Lower leg skin (tissue), 4 donors: ENCODE measurements around the gene HACD2. TPM values are rescaled to one million over a fixed set of nuclear protein-coding genes. Genes with fewer than 3 reads are reported as not detected.

Experiments
- DNase-seq, 2 donors: peaks; one replicate each; pipeline ENCODE4 v3.0.0-alpha.2; 2019; ENCODE audit warnings: low spot score in 2 of 2
- H3K4me3 ChIP-seq: fragments of 200-600 bp; sonication (generic); 2 replicates; pipeline ENCODE4 v1.5.1; 2017; ENCODE audit warnings: mild to moderate bottlenecking, low read depth; ENCODE audit not compliant: poor library complexity, severe bottlenecking
- CTCF ChIP-seq, 3 donors: fragments of 450-650 bp; IDR thresholded peaks; one replicate each; pipeline ENCODE4 v1.5.1; 2016; ENCODE audit warnings: antibody characterized with exemption in 3 of 3, mild to moderate bottlenecking in 3 of 3, moderate library complexity in 2 of 3
- POLR2A ChIP-seq, 2 donors: fragments of 450-650 bp; IDR thresholded peaks; one replicate each; pipeline ENCODE4 v1.6.1; 2016 to 2017; ENCODE audit warnings: antibody characterized with exemption in 2 of 2, mild to moderate bottlenecking in 1 of 2, moderate library complexity in 1 of 2
- WGBS, 2 donors: methylation state at CpG; one replicate each; pipeline ENCODE4 v1.1.5; 2018; 5-methylcytosine and 5-hydroxymethylcytosine counted together
- intact Hi-C: fragments of 100-400 bp; cut with DNase I; formaldehyde crosslinking; loops from one replicate; pipeline ENCODE4 v1.15.0; 2023; ENCODE audit warnings: low total_unique reads
- total RNA-seq, 4 donors: library from RNA; depleted of rRNA; stranded (reverse); fragments of >200 nt; gene quantifications; one replicate each; pipeline ENCODE4 v1.1.0, GENCODE V29; 2016

Gene HACD2
- total RNA-seq, 4 donors from 2014 or later: 29.3 to 56.4 (median 40.2) TPM

GRCh38 chr3:123464211-123464610 lies 120.6 kb downstream of the HACD2 start:
- no peak overlapping the region for H3K4me3 ChIP-seq
- DNase-seq: no peak
- 51 to 55% methylated on average over 7 of the region's 7 CpGs for WGBS, 2 donors
- TF ChIP-seq POLR2A (IDR thresholded peaks at IDR 0.05) (no peak), CTCF (IDR thresholded peaks at IDR 0.05) (no peak)
- intact Hi-C loops: no loop called here

DNA sequence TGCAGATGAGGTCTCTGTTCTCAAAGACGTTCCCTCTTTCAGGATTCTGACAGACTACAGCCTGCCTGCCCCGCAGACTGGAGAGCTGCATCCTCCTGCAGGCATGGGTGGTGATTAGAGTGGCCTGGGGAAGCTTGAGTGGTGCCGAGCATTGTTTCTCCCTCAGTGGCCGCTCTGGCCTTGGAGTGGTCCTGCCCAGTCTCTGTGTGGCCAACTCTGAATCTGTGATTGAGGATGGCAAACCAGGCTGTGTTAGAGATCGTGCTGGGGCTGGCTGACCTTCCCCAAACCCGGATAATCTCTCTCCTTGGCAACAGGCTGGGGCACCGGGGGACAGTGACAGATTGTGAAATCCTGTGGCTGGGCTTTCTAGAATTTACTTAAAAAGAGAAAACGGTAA lies 125.0 kb downstream of the HACD2 start:
- no peak for DNase-seq
- TF ChIP-seq CTCF (IDR thresholded peaks at IDR 0.05): no peak
- no peak for TF ChIP-seq POLR2A (IDR thresholded peaks at IDR 0.05)
- H3K4me3 ChIP-seq: no peak overlapping the region
- 35 to 48% methylated on average over 8 of the region's 8 CpGs for WGBS, 2 donors
- intact Hi-C loops: no loop called here

DNA sequence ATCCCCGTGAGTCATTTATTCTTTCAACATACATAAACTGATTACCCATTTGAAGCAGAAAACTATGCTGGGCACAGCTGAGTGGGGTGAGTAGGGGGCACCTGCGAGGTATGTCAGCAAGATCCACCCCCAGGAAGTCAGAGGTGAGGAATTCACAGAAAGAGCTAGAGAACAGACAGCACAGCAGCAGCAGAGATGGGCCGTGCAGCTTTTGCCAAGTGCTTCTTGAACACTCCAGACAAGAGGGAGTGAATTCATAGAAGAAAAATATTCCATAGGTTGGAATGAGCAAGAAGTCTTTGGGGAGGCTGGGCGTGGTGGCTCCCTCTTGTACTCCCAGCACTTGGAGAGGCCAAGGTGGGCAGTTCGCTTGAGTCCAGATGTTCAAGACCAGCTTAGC lies 126.6 kb downstream of the HACD2 start:
- DNase-seq: no peak
- intact Hi-C loops: no loop called here
- WGBS, 2 donors: 87 to 91% methylated on average over 5 of the region's 5 CpGs
- H3K4me3 ChIP-seq: no peak overlapping the region
- no peak for TF ChIP-seq CTCF (IDR thresholded peaks at IDR 0.05)
- TF ChIP-seq POLR2A (IDR thresholded peaks at IDR 0.05): no peak

DNA sequence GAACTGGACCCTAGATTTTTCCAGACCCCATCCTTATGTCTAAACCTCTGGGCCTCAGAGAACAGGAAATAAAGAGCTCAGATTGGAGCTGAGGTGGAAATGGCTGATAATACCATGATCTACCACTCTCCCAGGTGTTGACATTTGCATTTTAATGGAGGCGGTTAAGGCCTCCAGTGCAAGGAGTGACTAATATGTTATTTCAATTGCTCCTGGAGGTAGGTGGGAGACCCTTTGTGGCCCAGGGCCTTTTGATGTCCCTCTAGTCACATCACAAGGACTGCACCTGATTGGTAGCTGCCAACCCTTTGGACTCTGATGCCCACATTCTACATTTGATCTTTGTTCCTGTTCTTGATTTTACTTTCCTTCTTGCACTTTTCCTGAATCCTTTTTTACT lies 127.0 kb downstream of the HACD2 start:
- TF ChIP-seq CTCF (IDR thresholded peaks at IDR 0.05) (no peak), POLR2A (IDR thresholded peaks at IDR 0.05) (no peak)
- intact Hi-C loops: no loop called here
- 95 to 100% methylated on average over 1 of the region's 1 CpG for WGBS, 2 donors
- H3K4me3 ChIP-seq: no peak overlapping the region
- no peak for DNase-seq

GRCh38 chr3:123453675-123454074 lies 131.2 kb downstream of the HACD2 start:
- WGBS, 2 donors: 45 to 47% methylated on average over 3 of the region's 3 CpGs
- intact Hi-C loops: no loop called here

More at GRCh38 chr3:123453675-123454074, 131.2 kb downstream of the HACD2 start:
- no peak overlapping the region for H3K4me3 ChIP-seq
- no peak for DNase-seq
- TF ChIP-seq CTCF (IDR thresholded peaks at IDR 0.05) (no peak), POLR2A (IDR thresholded peaks at IDR 0.05) (no peak)
